Measurements from ENCODE around the gene ACER1.

DNA sequence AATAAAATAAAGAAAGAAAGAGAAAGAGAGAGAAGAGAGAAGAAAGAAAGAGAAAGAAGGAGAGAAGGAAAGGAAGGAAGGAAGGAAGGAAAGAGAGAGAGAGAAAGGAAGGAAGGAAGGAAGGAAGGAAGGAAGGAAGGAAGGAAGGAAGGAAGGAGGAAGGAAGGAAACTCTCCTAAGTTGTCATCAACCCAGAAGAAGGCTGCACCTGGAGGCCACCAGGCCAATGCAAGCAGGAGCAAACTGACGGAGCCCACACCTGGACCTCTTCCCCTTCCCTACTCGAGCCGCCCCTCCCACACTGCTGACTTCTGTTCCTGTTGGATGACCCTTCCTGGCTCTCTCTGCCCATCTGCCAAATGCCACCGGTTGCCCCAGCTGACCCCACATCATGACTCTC is 8.7 kb downstream of the ACER1 start:
- TF ChIP-seq, protein P1, sequence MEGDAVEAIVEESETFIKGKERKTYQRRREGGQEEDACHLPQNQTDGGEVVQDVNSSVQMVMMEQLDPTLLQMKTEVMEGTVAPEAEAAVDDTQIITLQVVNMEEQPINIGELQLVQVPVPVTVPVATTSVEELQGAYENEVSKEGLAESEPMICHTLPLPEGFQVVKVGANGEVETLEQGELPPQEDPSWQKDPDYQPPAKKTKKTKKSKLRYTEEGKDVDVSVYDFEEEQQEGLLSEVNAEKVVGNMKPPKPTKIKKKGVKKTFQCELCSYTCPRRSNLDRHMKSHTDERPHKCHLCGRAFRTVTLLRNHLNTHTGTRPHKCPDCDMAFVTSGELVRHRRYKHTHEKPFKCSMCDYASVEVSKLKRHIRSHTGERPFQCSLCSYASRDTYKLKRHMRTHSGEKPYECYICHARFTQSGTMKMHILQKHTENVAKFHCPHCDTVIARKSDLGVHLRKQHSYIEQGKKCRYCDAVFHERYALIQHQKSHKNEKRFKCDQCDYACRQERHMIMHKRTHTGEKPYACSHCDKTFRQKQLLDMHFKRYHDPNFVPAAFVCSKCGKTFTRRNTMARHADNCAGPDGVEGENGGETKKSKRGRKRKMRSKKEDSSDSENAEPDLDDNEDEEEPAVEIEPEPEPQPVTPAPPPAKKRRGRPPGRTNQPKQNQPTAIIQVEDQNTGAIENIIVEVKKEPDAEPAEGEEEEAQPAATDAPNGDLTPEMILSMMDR (IDR thresholded peaks at IDR 0.05), result no peak
- TF ChIP-seq POLR2A (IDR thresholded peaks at IDR 0.05), result no peak
